ENCODE measurements around the gene PRSS53. TPM values are rescaled to one million over a fixed set of nuclear protein-coding genes. Genes with fewer than 3 reads are reported as not detected.

Gene PRSS53
- total RNA-seq, 2 experiments from 2014 or later = 5.5 to 8.6 TPM

DNA sequence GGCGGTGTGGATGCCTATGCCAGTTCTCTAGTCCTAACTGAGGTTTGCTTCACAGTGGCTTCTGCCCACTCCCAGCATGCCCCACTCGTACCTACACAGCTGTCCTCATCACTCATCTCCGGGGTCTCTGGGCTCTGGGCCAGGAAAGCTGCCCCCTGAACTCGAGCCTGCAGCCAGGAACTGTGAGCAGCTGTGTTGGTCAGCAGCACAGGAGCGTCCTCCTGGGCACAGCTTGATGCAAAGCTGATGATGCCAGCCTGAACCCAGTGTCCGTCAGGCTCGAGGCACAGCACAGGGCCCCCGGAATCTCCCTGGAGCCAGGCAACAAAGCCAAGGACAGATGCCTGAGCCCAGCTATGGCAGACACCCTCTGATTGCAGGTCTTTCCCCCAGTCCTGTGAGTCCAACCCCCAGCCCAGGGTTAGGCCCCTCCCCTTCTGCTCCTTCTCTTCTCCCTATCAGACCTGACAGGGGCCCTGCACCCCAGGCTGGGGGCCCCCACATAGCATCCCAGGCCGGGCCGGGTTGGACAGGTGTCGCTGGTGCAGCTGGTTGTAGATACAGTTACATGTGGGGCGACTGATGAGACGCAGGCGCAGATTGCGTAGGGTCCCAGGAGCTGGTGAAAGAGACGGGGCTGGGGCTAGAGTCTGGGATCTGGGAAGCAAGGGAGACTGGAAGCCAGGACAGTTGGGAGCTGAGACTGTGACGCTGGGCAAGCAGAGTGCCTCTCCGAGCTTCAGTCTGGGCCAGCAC lies 2.7 kb downstream of the PRSS53 start:
- no peak overlapping the region for H3K4me3 Mint-ChIP-seq
- intact Hi-C loops (cut with micrococcal nuclease) = no loop called here
- peaks cover 9% of the 10 kb centered on the region for H3K4me1 Mint-ChIP-seq (ENCODE audit: low read depth)
- ATAC-seq (no peak), DNase-seq (no peak)
- CTCF ChIA-PET = no interaction called here
- H3K27me3 Mint-ChIP-seq = no peaks in the 10 kb centered on the region
- TF ChIP-seq, protein P1, sequence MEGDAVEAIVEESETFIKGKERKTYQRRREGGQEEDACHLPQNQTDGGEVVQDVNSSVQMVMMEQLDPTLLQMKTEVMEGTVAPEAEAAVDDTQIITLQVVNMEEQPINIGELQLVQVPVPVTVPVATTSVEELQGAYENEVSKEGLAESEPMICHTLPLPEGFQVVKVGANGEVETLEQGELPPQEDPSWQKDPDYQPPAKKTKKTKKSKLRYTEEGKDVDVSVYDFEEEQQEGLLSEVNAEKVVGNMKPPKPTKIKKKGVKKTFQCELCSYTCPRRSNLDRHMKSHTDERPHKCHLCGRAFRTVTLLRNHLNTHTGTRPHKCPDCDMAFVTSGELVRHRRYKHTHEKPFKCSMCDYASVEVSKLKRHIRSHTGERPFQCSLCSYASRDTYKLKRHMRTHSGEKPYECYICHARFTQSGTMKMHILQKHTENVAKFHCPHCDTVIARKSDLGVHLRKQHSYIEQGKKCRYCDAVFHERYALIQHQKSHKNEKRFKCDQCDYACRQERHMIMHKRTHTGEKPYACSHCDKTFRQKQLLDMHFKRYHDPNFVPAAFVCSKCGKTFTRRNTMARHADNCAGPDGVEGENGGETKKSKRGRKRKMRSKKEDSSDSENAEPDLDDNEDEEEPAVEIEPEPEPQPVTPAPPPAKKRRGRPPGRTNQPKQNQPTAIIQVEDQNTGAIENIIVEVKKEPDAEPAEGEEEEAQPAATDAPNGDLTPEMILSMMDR (IDR thresholded peaks at IDR 0.05) = no peak
- H3K9me3 Mint-ChIP-seq = no peaks in the 10 kb centered on the region
- H3K36me3 Mint-ChIP-seq (ENCODE audit: low read depth) = peaks cover 10% of the 10 kb centered on the region
- POLR2A ChIA-PET = interaction anchor here (1.7 to 5.8 kb wide), 2 partner anchors 13 to 56 kb away, joined by 5 to 22 read pairs; partner anchors contain the start of genes ZNF646 and ZNF668
- H3K27ac Mint-ChIP-seq = no peak overlapping the region

DNA sequence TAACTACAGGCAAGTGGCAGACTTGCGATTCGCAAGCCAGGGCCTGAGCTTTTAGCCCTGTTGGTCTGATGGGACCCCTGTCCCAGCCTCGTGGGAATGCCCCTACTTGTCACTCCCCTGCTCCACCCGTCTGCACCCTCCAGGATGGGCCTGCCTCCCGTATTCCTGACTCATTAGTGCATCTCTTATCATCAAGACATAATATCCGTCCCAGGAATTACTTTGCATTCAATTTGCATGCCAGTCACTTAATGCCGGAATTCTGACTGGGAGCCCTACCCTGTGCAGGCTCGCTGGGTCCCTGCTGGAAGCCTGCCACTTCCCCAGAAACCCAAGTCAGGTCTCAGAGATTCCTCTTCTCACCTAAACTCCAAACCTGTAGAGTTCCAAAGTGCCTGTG lies 3.3 kb downstream of the PRSS53 start:
- DNase-seq = no peak
- peak overlapping the region; percentile 10 for H3K27ac Mint-ChIP-seq

DNA sequence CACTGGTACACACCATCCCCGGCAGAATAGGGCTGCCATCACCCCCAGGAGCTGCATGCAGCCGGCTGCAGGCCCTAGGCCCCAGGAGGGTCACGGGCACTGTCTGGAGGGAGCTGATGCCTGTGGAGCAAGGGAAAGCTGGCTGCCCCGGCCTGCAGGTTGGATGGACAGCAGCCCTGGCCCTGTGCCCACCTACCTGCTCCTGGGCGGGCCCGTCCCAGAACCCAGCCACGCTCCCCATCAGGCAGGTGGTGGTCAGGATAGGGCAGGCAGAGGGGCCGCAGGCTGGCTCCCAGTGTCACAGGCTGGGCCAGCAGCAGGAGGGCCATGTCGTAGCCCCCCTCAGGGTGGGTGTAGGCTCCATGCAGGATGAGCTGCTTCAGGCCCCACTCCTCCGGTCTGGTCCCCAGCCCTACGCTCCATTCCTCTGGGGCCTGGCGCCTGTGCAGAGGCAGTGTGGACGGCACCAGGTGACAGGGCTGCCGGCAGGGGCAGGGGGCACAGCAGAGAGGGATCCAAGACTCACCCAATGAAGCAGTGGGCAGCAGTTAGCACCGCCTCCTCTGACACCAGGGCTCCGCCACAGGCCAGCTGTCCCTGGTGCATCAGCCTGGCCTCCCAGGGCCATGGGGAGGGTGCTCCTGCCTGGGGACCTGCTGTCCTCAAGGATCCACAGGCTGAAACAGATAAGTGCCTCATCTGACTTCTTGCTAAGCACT lies 4.0 kb downstream of the PRSS53 start:
- POLR2A ChIA-PET = interaction anchor here (1.0 to 5.8 kb wide), 5 partner anchors 9 to 121 kb away, joined by 3 to 22 read pairs (median 5); partner anchors contain the start of genes VKORC1, ZNF646 and ZNF668
- TF ChIP-seq, protein P1 (IDR thresholded peaks at IDR 0.05) = no peak
- Mint-ChIP-seq H3K4me1 (ENCODE audit: low read depth) (peaks cover 16% of the 10 kb centered on the region), H3K27me3 (no peaks in the 10 kb centered on the region), H3K4me3 (no peak overlapping the region), H3K9me3 (no peaks in the 10 kb centered on the region), H3K27ac (no peak overlapping the region), H3K36me3 (ENCODE audit: low read depth) (peaks cover 16% of the 10 kb centered on the region)
- intact Hi-C loops (cut with micrococcal nuclease) = no loop called here
- DNase-seq = no peak
- ATAC-seq = no peak
- CTCF ChIA-PET = no interaction called here

More for the DNA sequence above, 3.3 kb downstream of the PRSS53 start:
- no peak overlapping the region for H3K4me3 Mint-ChIP-seq
- H3K9me3 Mint-ChIP-seq = no peaks in the 10 kb centered on the region
- ATAC-seq = no peak
- CTCF ChIA-PET = no interaction called here
- intact Hi-C loops (cut with micrococcal nuclease) = no loop called here
- H3K4me1 Mint-ChIP-seq (ENCODE audit: low read depth) = peaks cover 13% of the 10 kb centered on the region
- H3K36me3 Mint-ChIP-seq (ENCODE audit: low read depth) = peaks cover 11% of the 10 kb centered on the region
- TF ChIP-seq, protein P1 (IDR thresholded peaks at IDR 0.05) = no peak
- POLR2A ChIA-PET = interaction anchor here (1.7 to 5.8 kb wide), 2 partner anchors 12 to 57 kb away, joined by 5 to 22 read pairs; partner anchors contain the start of genes ZNF646 and ZNF668
- H3K27me3 Mint-ChIP-seq = no peaks in the 10 kb centered on the region

DNA sequence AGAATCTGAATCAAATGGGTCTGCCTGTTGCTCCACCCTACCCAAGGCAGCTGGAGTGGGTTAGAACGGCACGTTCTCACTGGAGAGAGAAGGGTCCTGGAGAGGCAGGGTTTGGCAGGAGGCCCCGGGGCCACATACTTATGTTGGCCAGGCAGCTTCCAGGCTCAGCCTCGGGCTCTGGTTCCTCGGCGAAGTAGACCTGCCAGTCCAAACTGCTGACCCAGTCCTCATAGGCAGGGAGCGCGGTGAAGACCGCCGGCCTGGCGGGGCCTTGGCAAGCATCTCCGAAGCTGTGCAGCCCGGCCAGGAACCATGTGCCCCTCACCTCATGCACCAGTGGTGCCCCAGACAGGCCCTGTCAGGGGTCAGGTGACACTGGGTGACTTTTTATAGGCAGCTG lies 4.8 kb downstream of the PRSS53 start:
- POLR2A ChIA-PET = interaction anchor here (1.0 to 5.8 kb wide), 4 partner anchors 10 to 120 kb away, joined by 3 to 22 read pairs (median 4); partner anchors contain the start of genes VKORC1, ZNF646 and ZNF668
- ATAC-seq (no peak), DNase-seq (no peak)
- Mint-ChIP-seq H3K36me3 (ENCODE audit: low read depth) (peaks cover 22% of the 10 kb centered on the region), H3K27me3 (no peaks in the 10 kb centered on the region), H3K9me3 (no peaks in the 10 kb centered on the region), H3K4me1 (ENCODE audit: low read depth) (peaks cover 22% of the 10 kb centered on the region), H3K4me3 (no peak overlapping the region), H3K27ac (no peak overlapping the region)
- intact Hi-C loops (cut with micrococcal nuclease) = no loop called here
- CTCF ChIA-PET = no interaction called here
- TF ChIP-seq, protein P1 (IDR thresholded peaks at IDR 0.05) = no peak

Measured in activated CD8-positive, alpha-beta T cell treated with anti-CD3 and anti-CD28 coated beads for 36 hours (primary cell).